HG03039 (cell line): ENCODE data around the gene WNT7B.

Source experiments
- ATAC-seq: cut with Tn5 transposase; IDR thresholded peaks from one replicate; pipeline ENCODE4 v1.9.1; 2021; ENCODE audit warnings: mild to moderate bottlenecking, moderate library complexity; ENCODE audit not compliant: unreplicated experiment

WNT7B gene

DNA sequence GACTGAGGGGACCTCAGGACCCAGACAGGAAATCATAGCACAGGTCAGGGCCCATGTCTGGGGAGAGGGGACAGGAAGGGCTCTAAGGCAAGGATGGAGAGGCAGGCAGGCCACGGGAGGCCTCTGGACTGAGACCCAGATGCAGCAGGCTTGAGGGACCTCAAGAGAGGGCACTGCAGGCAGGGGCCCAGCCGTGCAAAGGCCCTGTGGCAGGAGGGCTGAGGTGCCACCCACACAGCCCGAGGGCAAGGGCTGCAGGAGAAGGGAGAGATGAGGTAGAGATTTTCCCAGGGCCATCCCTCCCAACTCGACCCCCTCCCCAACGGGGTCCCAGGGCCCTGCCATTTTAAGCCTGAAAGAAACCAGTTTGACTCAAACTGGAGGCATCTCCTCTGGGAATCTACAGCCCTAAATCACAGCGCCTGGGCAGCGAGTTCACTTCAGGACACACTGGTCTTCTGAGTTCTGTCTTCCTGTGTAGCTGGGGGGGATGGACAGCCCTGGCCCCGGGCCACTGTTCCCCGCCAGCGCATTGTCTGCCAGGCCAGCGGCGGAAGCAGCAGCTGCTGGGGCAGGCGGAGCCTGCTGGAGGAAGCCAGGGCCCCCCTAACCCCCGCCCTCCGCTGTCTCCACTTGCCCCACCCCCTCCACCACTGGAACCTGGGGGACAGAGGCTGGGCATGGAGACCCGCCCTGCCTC is 20.3 kb upstream of the WNT7B start:
- no peak for ATAC-seq

DNA sequence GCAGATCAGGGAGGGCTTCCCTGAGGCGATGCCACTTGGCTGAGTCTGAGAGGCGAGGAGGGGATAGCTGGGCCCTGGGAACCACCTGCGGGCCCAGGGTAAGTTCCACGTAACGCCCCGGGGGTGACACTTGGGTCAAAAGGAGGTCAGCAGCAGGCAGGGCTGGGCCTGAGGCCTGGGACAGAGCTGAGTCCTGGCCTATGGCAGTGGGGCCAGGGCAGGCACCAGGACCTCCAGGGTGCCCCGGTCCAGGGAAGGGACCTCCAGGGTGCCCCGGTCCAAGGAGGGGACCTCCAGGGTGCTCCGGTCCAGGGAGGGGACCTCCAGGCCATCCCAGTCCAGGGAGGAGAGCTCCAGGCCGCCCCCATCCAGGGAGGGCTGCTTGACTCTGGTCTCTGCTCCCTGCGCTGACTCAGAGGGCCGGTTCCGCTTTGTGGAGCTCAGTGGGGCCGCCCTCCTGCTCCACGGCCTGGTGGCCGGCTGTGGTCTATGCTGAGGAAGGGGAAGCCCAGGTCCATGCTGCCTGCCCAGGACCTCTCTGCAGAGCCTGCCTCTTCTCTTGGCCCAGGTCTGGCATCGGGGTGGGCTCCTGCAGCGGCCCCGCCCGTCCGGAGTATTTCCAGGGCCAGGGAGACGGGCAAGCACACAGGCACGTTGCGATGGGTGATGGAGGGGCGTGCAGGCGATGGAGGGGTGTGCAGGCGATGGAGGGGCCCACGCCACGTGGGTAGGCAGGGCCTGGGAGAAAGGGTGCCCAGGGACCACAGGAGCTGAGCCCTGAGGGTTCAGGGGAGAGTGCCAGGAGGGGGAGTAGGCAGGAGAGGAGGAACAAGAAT is 19.5 kb upstream of the WNT7B start:
- ATAC-seq: no peak

DNA sequence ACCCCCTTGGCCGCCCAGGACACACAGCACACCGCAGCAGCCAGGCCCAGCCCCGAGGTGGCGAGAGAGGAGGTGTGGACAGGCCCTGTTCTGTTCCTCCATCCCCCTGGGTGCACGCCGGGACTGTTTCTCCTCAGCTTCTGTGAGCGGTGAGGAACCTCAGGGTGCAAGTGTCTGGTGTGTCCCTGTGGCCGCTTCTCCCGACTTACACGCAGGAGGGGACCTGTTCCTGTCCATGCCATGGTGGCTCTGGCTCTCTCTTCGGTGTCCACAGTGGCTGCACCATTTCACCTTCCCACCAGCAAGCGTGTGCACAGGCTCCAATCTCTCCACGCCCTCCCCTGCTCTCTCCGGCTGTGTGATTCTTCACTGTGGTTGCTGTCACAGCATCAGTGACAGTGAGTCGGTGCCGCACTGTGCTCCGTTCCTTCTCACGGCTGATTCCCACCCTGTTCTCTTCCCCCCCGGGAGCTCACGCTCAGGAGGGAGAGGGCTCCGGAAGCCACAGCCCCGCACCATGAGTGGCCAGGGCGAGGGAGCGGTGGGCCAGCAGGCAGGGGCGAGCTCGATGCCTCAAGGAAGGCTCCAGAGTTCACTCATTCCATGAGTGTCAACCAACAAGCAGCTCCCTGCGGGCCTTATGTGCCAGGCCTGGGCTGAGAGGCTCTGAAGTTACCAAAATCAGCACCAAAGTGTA is 18.6 kb upstream of the WNT7B start:
- ATAC-seq: no peak

DNA sequence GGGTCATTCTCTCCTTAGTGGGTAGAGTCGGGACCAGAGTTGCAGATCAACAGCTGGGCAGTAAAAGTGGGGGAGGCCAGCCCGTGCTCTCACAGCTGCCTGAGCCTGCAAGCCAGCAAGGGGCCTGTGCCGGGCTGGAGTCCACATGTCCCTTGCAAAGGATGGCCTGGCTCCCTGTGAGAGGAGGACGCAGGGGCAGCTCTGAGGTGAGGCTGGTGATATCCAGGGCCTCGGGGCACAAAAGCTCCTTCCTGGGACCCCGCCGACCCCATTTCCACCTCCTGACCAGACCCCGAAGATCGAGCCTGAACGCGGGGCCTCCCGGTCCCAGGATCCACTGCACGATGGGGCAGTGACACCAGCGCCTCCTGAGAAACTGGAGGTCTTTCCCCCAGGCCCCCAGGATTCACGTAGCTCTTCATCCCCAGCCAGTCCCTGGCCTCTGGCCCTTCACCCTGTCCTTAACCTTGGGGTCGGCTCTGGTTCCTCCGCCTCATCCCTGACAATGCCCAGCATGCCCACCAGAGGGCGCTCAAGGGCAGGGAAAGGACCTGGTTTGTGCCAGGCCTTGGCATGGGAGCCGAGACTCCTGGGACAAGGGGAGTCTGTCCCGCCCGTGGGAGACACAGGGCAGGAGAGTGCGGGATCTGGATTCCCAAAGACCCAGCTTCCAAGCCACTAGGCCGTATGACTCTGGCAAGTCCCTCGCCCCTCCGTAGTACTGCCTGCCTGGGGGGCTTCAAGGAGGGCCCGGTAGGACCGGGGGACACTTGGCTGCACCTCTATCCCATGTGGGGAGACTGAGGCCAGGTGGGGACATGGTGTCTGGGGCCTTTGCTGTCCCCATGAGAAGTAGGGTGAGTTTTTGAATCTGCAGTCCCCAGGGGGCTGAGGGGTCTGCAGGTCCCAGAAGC is 17.8 kb upstream of the WNT7B start:
- ATAC-seq: no peak

DNA sequence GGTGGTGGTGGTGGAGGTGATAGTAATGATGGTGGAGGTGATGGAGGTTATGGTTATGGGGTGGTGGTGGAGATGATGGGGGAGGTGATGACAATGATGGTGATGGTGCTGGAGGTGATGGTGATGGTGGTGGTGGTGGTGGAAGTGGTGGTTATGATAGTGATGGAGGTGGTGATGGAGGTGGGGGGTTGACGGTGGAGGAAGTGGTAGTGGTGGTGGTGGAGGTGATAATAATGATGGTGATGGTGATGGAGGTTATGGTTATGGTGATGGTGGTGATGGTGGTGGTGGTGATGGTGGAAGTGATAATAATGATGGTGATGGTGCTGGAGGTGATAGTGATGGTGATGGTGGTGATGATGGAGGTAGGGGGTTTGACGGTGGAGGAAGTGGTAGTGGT is 16.9 kb upstream of the WNT7B start:
- ATAC-seq: no peak

GRCh38 chr22:45993143-45993692 is 16.3 kb upstream of the WNT7B start:
- ATAC-seq: no peak

DNA sequence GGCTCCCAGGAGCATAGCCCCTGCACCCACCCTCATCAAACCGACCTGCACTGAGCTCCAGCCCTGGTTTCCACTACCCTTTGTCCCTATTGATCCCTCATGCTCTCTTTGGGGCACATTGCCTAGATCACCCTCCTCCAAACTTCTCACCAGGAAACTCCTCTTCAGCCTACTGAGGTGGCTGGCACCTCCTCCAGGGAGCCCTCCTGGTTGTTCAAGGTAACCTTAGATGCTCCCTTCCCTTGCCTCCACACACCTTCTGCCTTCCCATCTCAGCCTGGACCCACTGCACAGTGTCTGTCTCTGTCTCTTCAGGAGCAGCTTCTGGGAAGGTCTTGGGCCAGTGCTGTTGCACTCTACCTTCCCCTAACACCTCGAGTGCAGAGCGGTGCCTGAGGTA is 15.8 kb upstream of the WNT7B start:
- ATAC-seq: no peak

DNA sequence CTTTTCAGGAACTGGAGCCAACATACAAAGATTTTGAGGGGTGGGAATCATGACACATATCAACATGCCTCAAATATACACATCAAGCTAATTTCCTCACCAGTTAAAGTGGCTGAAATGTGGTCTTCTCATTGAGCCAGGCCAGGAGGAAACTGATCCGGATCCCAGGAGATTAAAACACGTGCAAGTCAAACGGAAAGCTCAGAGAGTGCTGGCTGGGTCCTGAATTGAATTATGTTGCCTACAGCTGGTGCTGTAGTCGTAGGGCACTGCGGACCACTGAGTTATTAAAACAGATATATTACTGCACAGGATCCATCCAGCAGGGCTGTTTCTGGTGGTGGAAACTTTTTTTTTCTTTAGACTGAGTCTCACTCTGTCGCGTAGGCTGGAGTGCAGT is 14.1 kb upstream of the WNT7B start:
- no peak for ATAC-seq

DNA sequence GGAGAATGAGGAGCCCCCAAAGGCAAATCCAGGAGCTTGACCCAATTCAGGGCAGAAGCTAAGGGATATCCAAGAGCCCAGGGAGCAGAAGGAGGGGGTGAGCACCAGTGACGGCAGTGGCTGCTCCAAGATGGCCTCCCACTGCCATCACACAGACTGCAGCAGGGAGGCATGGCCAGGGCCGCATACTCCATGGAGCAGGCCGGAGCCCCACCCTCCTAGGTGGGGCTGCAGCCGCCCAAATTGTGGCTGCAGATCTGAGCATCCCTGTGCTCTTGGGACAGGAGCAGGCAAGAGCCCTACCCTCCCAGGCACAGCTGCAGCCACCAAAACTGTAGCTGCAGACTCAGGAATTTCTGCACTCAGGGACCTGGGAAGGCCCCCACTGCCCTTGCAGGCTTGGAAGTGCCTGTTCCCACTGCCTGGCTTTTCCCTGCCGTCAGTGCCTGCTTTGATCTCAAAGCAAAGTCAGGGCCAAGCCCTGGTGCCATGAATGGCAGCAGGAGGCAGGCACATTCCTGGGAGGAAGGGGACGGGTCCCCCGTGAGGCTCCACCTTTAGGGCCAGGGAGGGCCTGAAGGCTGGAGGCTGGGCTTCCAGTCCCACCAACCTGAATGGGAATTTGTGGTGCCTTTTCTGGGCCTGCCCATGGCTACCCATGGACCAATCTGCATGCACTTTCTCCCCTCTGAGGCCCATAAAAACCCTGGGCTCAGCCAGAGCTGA is 10.3 kb upstream of the WNT7B start:
- no peak for ATAC-seq

DNA sequence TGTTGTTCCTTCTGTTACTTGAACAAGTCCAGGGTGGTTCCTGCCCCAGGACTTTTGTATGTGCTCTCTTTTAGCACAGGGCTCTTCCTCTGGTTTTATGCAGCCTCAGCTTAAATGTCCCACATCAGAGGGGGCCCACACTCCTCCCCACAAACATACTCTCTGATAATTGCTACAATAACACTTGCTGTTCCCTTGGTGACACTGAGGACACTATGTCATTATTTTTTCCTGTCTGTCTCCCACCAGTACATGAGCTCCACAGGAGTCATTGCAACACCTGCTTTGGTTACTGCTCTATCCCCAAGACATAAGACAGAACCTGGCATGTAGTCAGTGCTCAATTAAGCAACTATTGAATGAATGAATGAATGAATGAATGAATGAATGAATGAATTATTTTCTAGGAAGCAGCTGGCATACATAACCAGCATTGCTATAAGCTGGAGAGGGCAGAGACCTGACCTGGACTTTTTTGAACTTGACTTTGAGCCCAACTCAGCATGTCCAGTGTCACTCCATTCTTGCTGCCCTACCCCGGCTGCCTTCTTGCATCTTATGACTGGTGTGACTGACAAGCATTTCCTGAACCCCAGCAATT is 7.5 kb upstream of the WNT7B start:
- ATAC-seq: no peak

DNA sequence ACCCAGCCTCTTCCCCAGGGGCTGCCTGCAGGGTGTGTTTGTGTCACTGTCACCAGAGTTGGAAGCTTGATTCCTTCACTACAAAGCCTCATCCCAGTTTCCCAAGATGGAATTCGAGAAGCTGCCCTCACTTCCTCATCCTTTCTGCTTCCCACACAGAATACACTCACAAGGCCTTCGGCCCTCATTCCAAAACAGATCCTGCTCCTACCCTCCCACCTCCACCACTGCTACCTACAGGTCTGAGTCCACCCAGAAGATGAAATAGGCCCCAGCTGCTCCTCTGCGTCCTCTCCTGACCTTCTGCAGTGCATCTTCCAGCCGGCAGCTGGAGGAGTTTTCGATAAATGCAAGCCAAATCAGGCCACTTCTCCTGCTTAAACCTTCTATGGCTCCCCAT is 6.8 kb upstream of the WNT7B start:
- ATAC-seq: no peak

DNA sequence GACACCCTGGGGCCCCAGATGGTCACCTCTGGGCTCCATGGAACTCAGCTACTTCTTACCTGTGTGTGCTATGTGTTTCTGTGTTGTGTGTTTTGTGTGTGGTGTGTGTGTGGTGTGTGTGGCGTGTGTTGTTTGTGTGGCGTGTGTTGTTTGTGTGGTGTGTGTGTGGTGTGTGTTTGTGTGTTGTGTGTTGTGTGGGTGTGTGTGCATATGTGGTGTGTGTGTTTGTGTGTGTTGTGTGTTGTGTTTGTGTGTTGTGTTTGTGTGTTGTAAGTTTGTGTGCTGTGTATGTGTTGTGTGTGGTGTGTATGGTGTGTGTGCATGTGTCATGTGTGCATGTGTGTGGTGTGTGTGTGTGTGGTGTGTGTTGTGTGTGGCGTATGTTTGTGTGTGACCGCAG is 3.8 kb upstream of the WNT7B start:
- no peak for ATAC-seq

DNA sequence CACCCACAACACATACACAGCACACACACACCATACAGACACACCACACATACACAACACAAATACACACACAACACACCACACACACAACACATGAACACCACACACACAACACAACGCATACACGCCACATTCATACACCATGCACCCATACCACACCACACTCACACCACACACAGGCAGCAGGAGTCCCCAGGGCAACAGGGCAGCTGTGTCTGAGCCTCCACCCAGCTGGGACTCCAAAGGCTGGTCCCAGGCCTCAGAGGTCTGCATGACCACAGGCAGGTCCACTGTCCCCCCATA is 3.3 kb upstream of the WNT7B start:
- no peak for ATAC-seq

DNA sequence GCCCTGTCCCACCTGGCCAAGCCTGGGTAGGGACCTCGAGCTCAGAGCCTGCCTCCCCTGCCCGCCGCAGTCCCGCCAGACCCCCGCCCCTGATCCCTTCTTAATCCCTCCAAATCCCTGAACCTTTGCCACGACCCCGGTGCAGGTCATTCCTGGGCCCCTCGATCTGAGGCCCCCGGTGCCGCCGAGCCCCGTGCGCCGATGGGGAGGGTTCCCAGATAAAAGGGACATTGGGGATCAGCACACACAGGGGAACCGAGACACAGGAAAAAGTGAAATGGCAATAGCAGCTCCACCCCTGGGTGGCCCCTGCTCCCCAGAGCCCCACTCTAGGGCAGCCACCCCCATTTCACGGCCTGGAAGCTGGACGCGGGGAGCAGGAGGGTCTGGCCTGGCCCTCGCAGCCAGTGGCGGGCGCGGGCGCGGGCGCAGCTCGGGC is 1.3 kb upstream of the WNT7B start:
- no peak for ATAC-seq

DNA sequence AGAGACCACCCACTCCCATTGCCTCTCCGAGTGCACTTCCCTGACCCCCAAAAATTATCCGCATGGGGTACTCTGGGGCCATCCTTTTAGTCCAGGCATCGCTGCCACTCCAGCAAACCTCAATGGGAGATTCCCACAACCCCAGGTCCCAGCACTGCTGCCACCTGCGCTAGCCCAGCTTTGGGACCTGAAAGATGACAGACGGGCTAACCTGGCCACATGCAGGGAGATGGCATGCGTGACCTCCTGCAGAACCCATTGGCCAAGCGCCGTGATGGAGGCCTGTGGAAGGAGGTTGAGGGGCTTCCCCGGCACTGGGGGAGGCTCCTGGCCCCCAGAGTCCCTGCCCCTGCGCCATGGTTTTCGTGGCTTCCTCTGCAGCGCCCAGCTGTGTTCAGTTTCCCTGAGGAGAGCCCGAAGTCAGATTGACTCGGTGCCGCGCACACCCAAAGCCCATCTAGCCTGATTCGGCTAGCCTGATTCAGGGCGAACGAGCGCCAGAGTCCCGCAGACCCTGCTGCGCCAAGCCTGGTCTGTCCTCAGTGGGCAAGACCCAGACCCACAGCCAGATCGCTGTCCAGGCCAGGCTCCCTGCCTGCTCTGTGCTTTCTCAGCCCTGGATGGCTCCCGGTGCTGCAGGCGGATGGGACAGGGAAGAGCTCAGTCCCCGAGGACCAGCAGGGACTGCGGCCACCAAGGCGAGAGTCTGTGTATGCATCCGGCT is 751 bp upstream of the WNT7B start:
- no peak for ATAC-seq

DNA sequence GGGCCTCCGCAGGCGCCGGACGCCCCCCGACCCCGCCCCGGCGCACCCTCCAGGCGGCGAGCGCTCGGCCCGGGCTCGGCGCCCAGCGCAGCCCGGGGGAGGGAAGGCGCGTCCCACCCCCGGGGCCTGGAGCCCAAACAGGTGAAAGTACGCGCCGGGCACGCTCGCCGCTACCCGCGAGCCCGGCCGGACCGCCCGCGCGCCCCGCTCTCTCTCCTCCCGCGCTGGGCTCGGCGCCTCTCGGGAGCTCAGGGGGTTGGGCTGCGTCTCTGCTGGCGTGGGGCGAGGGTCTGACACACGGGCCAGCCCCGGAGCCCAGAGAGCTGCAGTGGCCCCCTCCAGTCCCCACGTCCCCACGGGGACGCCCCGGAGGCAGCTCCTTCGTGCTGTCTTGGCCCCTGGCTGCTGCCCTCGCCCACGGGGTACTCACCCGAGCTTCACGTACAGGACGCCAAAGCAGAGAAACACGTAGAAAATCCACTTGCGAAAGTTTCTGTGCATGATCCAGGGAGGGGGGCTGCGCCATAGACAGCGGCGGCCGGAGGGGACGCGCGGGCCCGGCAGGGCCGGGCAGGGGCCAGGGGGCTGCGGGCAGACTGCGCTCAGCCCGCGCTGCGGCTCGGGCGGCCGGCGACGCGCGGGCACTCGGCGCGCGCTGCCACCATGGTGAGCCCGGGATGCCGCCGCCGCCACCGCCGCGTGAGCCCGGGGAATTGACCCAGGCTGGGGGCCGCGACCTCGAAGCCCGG is 534 bp downstream of the WNT7B start:
- ATAC-seq: no peak

DNA sequence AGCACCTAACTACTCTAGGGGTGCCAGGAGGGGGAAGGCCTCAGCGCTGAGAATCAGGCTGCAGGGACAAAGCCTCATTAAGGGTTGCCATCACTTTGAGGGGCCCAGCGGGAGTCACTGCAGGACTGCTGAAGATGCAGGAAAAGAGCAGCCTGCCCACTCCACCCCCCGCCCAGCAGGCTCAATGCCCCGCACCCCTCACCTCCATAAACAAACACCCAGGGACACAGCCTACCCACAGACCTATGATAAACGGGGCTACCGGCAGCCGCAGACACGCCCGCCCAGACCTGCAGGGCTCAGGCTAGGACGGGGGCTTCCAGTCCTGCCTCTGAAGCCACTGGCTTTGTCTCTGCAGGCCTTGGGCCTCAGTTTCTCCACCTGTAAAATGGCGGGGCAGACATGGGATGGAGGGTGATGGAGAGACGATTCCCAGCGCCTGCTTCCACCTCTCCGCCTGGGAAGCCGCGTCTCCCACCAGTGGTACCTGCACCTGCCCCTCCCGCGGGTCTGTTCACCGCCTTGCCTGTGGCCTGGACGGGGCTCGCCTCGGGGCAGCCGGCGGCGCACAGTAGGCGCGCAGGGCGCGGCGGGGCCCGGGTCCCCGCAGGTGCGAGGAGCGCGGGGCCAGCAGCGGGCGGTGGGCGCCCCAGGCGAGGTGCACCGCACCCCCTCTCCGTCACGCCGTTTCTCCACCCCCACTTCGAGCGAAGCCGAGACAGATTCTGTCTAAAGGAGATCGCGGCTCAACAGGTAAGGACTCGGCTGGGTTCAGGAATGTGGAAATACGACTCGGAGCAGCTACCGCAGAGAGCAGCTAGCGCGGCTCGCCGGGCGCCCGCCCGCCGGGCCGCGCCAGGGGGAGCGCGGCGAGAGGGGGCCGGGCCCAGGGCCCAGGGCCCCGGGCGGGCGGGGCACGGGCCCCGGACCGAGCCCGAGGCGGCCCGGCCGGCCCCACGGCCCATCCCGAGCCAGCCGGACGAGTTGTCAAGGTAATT is 1.5 kb downstream of the WNT7B start:
- ATAC-seq: no peak
